Fibroblast of lung (primary cell): ENCODE measurements around the gene CEP131. TPM values are rescaled to one million over a fixed set of nuclear protein-coding genes. Genes with fewer than 3 reads are reported as not detected.

Experiments used
- DNase-seq, 2 donors: peaks; one replicate each; pipeline versions ENCODE4 v3.0.0 to v3.0.0-alpha.2; 2010; ENCODE audit warnings: low read depth in 2 of 2
- H2AFZ ChIP-seq: 2 replicates; pipeline ENCODE4 v1.5.1; 2012; ENCODE audit warnings: low read length, control low read depth, inconsistent platforms
- H3K27ac ChIP-seq: 2 replicates; pipeline ENCODE4 v1.5.1; 2011; ENCODE audit warnings: low read length, control low read depth; ENCODE audit not compliant: insufficient read depth
- H3K27me3 ChIP-seq: 2 replicates; pipeline ENCODE4 v1.5.1; 2011; ENCODE audit warnings: mild to moderate bottlenecking, low read length; ENCODE audit not compliant: control insufficient read depth, insufficient read depth
- H3K36me3 ChIP-seq: 2 replicates; pipeline ENCODE4 v1.5.1; 2011; ENCODE audit warnings: low read length; ENCODE audit not compliant: control insufficient read depth, insufficient read depth
- H3K4me1 ChIP-seq: 2 replicates; pipeline ENCODE4 v1.5.1; 2011; ENCODE audit warnings: low read length; ENCODE audit not compliant: control insufficient read depth, insufficient read depth; ENCODE audit errors: extremely low read depth
- H3K4me2 ChIP-seq: 2 replicates; pipeline ENCODE4 v1.5.1; 2011; ENCODE audit warnings: low read length, control low read depth; ENCODE audit not compliant: insufficient read depth; ENCODE audit errors: extremely low read depth
- H3K4me3 ChIP-seq, 4 experiments: fragments of 200-600 bp in 1 of 4; sonication (generic) in 1 of 4; replicated peaks in 1 of 4; 2 replicates each; pipeline ENCODE4 v1.5.1; 2011 to 2016; ENCODE audit warnings: low read length in 4 of 4, low read depth in 3 of 4, mild to moderate bottlenecking in 3 of 4, control low read depth in 2 of 4, inconsistent platforms in 1 of 4, mixed read lengths in 1 of 4; ENCODE audit not compliant: insufficient read depth in 1 of 4; ENCODE audit errors: control extremely low read depth in 1 of 4
- H3K79me2 ChIP-seq: 2 replicates; pipeline ENCODE4 v1.5.1; 2012; ENCODE audit warnings: mild to moderate bottlenecking, low read length, inconsistent platforms; ENCODE audit not compliant: control insufficient read depth, insufficient read depth
- H3K9ac ChIP-seq: 2 replicates; pipeline ENCODE4 v1.5.1; 2011; ENCODE audit warnings: mild to moderate bottlenecking, low read length, control low read depth; ENCODE audit not compliant: insufficient read depth
- H3K9me3 ChIP-seq: 2 replicates; pipeline ENCODE4 v1.5.1; 2012; ENCODE audit warnings: low read depth, low read length; ENCODE audit not compliant: control insufficient read depth, insufficient read depth
- H4K20me1 ChIP-seq: 2 replicates; pipeline ENCODE4 v1.5.1; 2011; ENCODE audit warnings: low read length; ENCODE audit not compliant: control insufficient read depth, insufficient read depth; ENCODE audit errors: extremely low read depth
- CTCF ChIP-seq, 2 donors: IDR thresholded peaks in 1 of 2; conservative IDR thresholded peaks in 1 of 2; 1 replicate in 1 of 2; 2 replicates in 1 of 2; pipeline ENCODE4 v1.5.1; 2011 to 2012; ENCODE audit warnings: low read length in 2 of 2, control low read depth in 1 of 2, inconsistent platforms in 1 of 2, low read depth in 1 of 2, mild to moderate bottlenecking in 1 of 2
- EZH2 ChIP-seq: IDR thresholded peaks from 2 replicates; pipeline ENCODE4 v1.5.1; 2012; ENCODE audit warnings: low read length, control low read depth, mild to moderate bottlenecking; ENCODE audit errors: missing control alignments
- polyA plus RNA-seq, 2 donors: library from polyadenylated mRNA; depleted of rRNA in 1 of 2; stranded (reverse) in 1 of 2; unstranded in 1 of 2; fragments of >200 nt; gene quantifications; 2 replicates each; pipeline ENCODE4 v1.2.1, GENCODE V29; 2011 to 2012; ENCODE audit warnings: missing spikeins in 1 of 2
- total RNA-seq: library from RNA; depleted of rRNA; stranded (reverse); fragments of >200 nt; gene quantifications from 2 replicates; pipeline ENCODE4 v1.2.1, GENCODE V29; 2014

CEP131 gene
- total and polyA plus RNA-seq, 2 donors (not counting 1 experiment from before 2014, with no cell fraction given): 2.0 to 7.4 TPM

DNA sequence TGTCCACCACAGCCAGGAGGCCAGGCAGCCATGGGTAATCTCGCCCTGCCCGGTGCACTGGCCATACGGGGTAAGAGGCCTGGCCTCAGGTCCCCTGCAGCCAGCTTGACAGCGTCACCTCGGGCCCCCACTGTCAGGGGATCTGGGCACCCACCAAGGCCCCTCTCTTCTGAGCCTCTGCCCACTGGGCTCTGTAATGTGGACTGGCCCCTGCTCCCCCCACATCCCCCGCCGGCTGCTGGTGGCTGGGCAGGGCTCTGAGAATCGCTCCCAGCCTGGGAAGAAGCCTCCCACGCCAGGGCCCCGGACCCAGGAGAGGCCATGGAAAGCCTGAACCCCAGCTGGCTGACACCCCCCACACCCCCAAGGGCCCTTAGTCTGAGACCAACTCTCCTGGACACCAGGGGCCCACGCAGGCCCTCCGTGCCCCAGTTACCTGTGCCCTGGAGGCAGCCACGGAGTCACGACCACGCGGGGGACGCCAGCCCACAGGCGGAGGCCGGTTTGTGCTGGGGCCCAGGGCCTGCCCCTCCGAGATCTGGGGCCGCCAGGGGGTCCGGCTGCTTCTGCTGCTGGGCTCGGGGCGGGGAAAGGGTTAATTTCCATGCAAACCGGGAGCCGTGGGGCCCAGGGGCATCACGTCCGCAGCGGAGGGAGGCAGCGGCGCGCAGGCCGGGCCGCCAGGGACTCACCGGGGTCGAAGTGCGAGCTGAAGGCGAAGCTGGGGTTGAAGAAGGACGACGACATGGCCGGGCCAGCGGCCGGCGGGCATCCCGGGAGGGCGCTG, 57.3 kb downstream of the CEP131 start, which contains the start of gene PVALEF:
Gene PVALEF (plus strand): TSS at position 262 of the 787 bp plus-strand sequence. CDS start 15,720 bp downstream, outside the sequence.
- no peak within 1 kb of the TSS for H3K4me2 ChIP-seq

DNA sequence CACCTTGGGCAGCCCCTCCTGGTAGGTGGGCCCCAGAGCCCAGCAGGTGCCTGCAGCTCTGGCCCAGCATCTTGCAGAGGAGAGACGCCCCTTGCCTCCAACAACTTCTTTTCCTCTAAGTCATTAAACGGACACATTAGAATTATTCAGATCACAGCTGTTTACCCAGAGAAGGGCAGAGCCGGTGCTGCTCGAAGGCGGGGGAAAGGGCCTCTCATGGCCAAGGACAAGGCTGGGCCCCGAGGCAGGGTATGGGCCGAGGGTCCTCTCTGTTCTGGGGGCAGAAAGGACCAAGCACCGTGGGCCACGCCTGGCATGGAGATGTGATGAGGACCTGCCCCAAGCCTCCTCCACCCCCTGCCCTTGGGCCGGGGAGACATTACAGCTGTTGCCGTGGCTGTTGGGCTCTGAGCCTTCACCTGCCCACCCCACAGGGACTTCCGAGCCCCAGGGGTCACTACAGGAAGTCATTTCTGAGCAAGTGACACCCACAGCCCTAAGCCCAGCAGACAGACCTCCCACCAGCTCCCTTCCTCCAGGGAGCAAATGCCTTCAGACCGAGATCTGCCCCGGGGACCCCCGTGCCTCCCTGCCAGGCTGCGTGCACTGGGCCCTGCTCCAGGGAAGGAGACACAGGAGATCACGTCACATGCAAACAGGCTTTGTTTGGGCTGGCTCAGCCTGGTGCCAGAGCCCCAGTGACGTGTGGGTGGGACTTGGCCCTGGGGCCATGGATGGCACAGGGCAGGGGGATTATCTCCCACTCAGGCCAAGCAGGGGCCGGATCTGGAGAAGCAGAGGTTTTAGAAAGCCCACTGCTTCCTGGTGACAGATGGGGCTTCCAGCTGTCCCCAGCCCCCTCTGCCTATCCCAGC, 58.2 kb downstream of the CEP131 start:
- TF ChIP-seq EZH2 (no peak), CTCF (conservative IDR thresholded peaks at IDR 0.05 in 1 of 2, IDR thresholded peaks at IDR 0.05 in 1 of 2; ENCODE audit: low read depth in 1 of 2, low read length in 2 of 2) (no peak)
- no peaks in the 10 kb centered on the region for H4K20me1 ChIP-seq
- H3K9ac ChIP-seq: no peak overlapping the region
- H3K4me1 ChIP-seq: no peaks in the 10 kb centered on the region
- no peaks in the 10 kb centered on the region for H3K36me3 ChIP-seq
- H3K9me3 ChIP-seq: no peaks in the 10 kb centered on the region
- H3K4me2 ChIP-seq: no peak overlapping the region
- H3K27me3 ChIP-seq: peaks cover 16% of the 10 kb centered on the region
- H3K27ac ChIP-seq: no peak overlapping the region
- no peaks in the 10 kb centered on the region for H3K79me2 ChIP-seq
- no peak for DNase-seq
- no peak overlapping the region for H3K4me3 ChIP-seq
- H2AFZ ChIP-seq: no peak overlapping the region

More for the DNA sequence above, 57.3 kb downstream of the CEP131 start, which contains the start of gene PVALEF:
- H4K20me1 ChIP-seq: no peaks in the 10 kb centered on the region
- H3K9ac ChIP-seq: no peak within 1 kb of the TSS
- H3K4me3 ChIP-seq: no peak within 1 kb of the TSS
- peaks cover 16% of the 10 kb centered on the region for H3K27me3 ChIP-seq
- H2AFZ ChIP-seq: no peak within 1 kb of the TSS
- TF ChIP-seq EZH2: peak; percentile 63
- no peak for TF ChIP-seq CTCF (conservative IDR thresholded peaks at IDR 0.05 in 1 of 2, IDR thresholded peaks at IDR 0.05 in 1 of 2; ENCODE audit: low read depth in 1 of 2, low read length in 2 of 2)
- H3K4me1 ChIP-seq: no peaks in the 10 kb centered on the region
- H3K9me3 ChIP-seq: no peaks in the 10 kb centered on the region
- no peak for DNase-seq
- no peak within 1 kb of the TSS for H3K27ac ChIP-seq
- no peaks in the 10 kb centered on the region for H3K36me3 ChIP-seq
- no peaks in the 10 kb centered on the region for H3K79me2 ChIP-seq

DNA sequence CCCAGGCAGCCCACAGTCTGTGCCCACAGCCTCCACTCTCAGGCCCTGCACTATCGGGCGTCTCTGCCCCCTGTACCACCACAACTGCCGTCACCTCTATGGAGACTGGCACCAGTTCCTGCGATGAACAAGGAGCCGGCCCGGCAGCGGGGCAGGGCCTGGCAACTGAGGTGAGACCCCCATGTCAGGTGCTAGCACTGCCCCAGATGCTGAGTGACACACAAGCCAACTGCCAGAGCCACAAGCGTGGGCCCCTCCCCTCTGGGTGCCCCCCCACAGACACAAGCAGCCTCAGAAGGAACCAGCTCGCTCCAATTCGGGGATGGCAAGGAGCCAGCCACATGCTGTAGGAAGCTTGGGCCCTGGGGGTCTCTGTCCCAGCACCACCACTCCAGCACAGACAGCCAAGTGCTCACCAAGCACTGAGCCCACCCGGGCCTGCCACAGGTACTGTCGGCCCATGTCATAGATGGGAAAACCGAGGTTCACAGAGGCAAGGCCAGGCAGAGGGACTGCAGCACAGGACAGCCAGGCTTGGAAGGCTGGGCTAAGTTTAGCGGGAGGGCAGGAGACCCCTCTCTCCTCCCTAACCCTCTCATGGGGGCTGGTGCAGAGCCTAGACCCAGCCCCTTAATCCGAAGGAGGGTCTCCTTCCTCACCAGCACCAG, 58.9 kb downstream of the CEP131 start:
- H4K20me1 ChIP-seq: no peaks in the 10 kb centered on the region
- H3K4me3 ChIP-seq: no peak overlapping the region
- no peak for TF ChIP-seq EZH2
- TF ChIP-seq CTCF (conservative IDR thresholded peaks at IDR 0.05 in 1 of 2, IDR thresholded peaks at IDR 0.05 in 1 of 2; ENCODE audit: low read depth in 1 of 2, low read length in 2 of 2): no peak
- H3K27ac ChIP-seq: no peak overlapping the region
- H3K27me3 ChIP-seq: peaks cover 16% of the 10 kb centered on the region
- H3K4me1 ChIP-seq: no peaks in the 10 kb centered on the region
- no peaks in the 10 kb centered on the region for H3K36me3 ChIP-seq
- DNase-seq: no peak
- no peaks in the 10 kb centered on the region for H3K79me2 ChIP-seq
- no peak overlapping the region for H3K9ac ChIP-seq
- H2AFZ ChIP-seq: no peak overlapping the region
- H3K4me2 ChIP-seq: no peak overlapping the region
- no peaks in the 10 kb centered on the region for H3K9me3 ChIP-seq
